ENCODE results near the gene SPPL2A. TPM values are rescaled to one million over a fixed set of nuclear protein-coding genes. Genes with fewer than 3 reads are reported as not detected.

The SPPL2A gene
- total and polyA plus RNA-seq, 7 donors = 22.8 to 303 (median 98.6) TPM

- intact Hi-C loops (cut with DNase I) = no loop called here
- Histone ChIP-seq H3K27me3 (no peaks in the 10 kb centered on the region), H3K36me3 (no peaks in the 10 kb centered on the region), H3K27ac (no peak overlapping the region), H3K4me1 (no peaks in the 10 kb centered on the region), H3K9me3 (no peaks in the 10 kb centered on the region), H3K4me3 (no peak overlapping the region)
- 76 to 81% methylated on average over 1 of the region's 1 CpG for WGBS, 2 donors
- TF ChIP-seq POLR2AphosphoS5 (IDR thresholded peaks at IDR 0.05) (no peak), EP300 (IDR thresholded peaks at IDR 0.05) (no peak), CTCF (IDR thresholded peaks at IDR 0.05) (no peak), POLR2A (IDR thresholded peaks at IDR 0.05) (no peak)
- DNase-seq = no peak
Observed at GRCh38 chr15:50810128-50810527, 44.6 kb upstream of the SPPL2A start.

GRCh38 chr15:50808728-50809127, 43.2 kb upstream of the SPPL2A start:
- DNase-seq = no peak
- Histone ChIP-seq H3K4me3 (no peak overlapping the region), H3K27ac (no peak overlapping the region), H3K4me1 (no peaks in the 10 kb centered on the region), H3K9me3 (no peaks in the 10 kb centered on the region), H3K36me3 (no peaks in the 10 kb centered on the region), H3K27me3 (no peaks in the 10 kb centered on the region)
- intact Hi-C loops (cut with DNase I) = no loop called here
- WGBS, 2 donors = 77 to 89% methylated on average over 5 of the region's 5 CpGs
- TF ChIP-seq CTCF (IDR thresholded peaks at IDR 0.05) = no peak
- no peak for TF ChIP-seq EP300 (IDR thresholded peaks at IDR 0.05)
- TF ChIP-seq POLR2A (IDR thresholded peaks at IDR 0.05) = no peak
- TF ChIP-seq POLR2AphosphoS5 (IDR thresholded peaks at IDR 0.05) = no peak

- no peak overlapping the region for H3K4me3 ChIP-seq
- WGBS, 2 donors = 53 to 75% methylated on average over 2 of the region's 2 CpGs
- no peaks in the 10 kb centered on the region for H3K4me1 ChIP-seq
- DNase-seq = no peak
- H3K36me3 ChIP-seq = no peaks in the 10 kb centered on the region
- H3K27ac ChIP-seq = no peak overlapping the region
- H3K9me3 ChIP-seq = no peaks in the 10 kb centered on the region
- intact Hi-C loops (cut with DNase I) = no loop called here
- no peaks in the 10 kb centered on the region for H3K27me3 ChIP-seq
- TF ChIP-seq CTCF (IDR thresholded peaks at IDR 0.05) (no peak), EP300 (IDR thresholded peaks at IDR 0.05) (no peak), POLR2AphosphoS5 (IDR thresholded peaks at IDR 0.05) (no peak), POLR2A (IDR thresholded peaks at IDR 0.05) (no peak)
Observed at GRCh38 chr15:50803479-50804180, 38.1 kb upstream of the SPPL2A start.

GRCh38 chr15:50800715-50801114, 35.2 kb upstream of the SPPL2A start:
- no peak for DNase-seq
- no peaks in the 10 kb centered on the region for H3K36me3 ChIP-seq
- no peaks in the 10 kb centered on the region for H3K27me3 ChIP-seq
- H3K4me1 ChIP-seq = no peaks in the 10 kb centered on the region
- 87 to 88% methylated on average over 1 of the region's 1 CpG for WGBS, 2 donors
- H3K4me3 ChIP-seq = no peak overlapping the region
- no peak overlapping the region for H3K27ac ChIP-seq
- intact Hi-C loops (cut with DNase I) = no loop called here
- H3K9me3 ChIP-seq = no peaks in the 10 kb centered on the region
- TF ChIP-seq CTCF (IDR thresholded peaks at IDR 0.05) = no peak
- TF ChIP-seq EP300 (IDR thresholded peaks at IDR 0.05) = no peak
- TF ChIP-seq POLR2AphosphoS5 (IDR thresholded peaks at IDR 0.05) = no peak
- TF ChIP-seq POLR2A (IDR thresholded peaks at IDR 0.05) = no peak

- DNase-seq = no peak
- Histone ChIP-seq H3K27me3 (no peaks in the 10 kb centered on the region), H3K4me1 (no peaks in the 10 kb centered on the region), H3K27ac (no peak overlapping the region), H3K9me3 (no peaks in the 10 kb centered on the region), H3K4me3 (no peak overlapping the region), H3K36me3 (no peaks in the 10 kb centered on the region)
- intact Hi-C loops (cut with DNase I) = no loop called here
- 13 to 48% methylated on average over 3 of the region's 3 CpGs for WGBS, 2 donors
- TF ChIP-seq POLR2AphosphoS5 (IDR thresholded peaks at IDR 0.05) (no peak), POLR2A (IDR thresholded peaks at IDR 0.05) (no peak), EP300 (IDR thresholded peaks at IDR 0.05) (no peak)
Observed at GRCh38 chr15:50798684-50799083, 33.2 kb upstream of the SPPL2A start.
